HEK293T (cell line): Measurements from ENCODE around the gene PTDSS2.

Experiments
- CTCF ChIA-PET: fragments of 350-600 bp; formaldehyde crosslinking; extraction: SDS; loops from one replicate; lab custom pipeline; 2021; ENCODE audit warnings: antibody characterized with exemption, inconsistent platforms; lab: Yijun Ruan, JAX
- POLR2A ChIA-PET: fragments of 350-600 bp; formaldehyde crosslinking; extraction: SDS; loops from one replicate; lab custom pipeline; 2020; ENCODE audit warnings: antibody characterized with exemption, inconsistent platforms; lab: Yijun Ruan, JAX
- DNase-seq: peaks from one replicate; pipeline ENCODE4 v3.0.0; 2012; ENCODE audit warnings: mixed read lengths; ENCODE audit errors: extremely low spot score
- ARNT ChIP-seq: fragments of 450-650 bp; IDR thresholded peaks from 2 replicates; pipeline ENCODE4 v1.6.1; 2017; ENCODE audit warnings: mild to moderate bottlenecking
- BHLHE40 ChIP-seq: fragments of 450-650 bp; IDR thresholded peaks from 2 replicates; pipeline ENCODE4 v1.6.1; 2016; ENCODE audit warnings: mild to moderate bottlenecking, moderate library complexity, borderline replicate concordance
- CTBP1 ChIP-seq: fragments of 450-650 bp; IDR thresholded peaks from 2 replicates; pipeline ENCODE4 v1.6.1; 2016; ENCODE audit warnings: borderline replicate concordance
- ELF4 ChIP-seq: fragments of 450-650 bp; IDR thresholded peaks from 2 replicates; pipeline ENCODE4 v1.6.1; 2017; ENCODE audit warnings: antibody characterized with exemption
- FOXA1 ChIP-seq: fragments of 450-650 bp; IDR thresholded peaks from 2 replicates; pipeline ENCODE4 v1.6.1; 2016; ENCODE audit warnings: mild to moderate bottlenecking
- FOXK2 ChIP-seq: fragments of 450-650 bp; IDR thresholded peaks from 2 replicates; pipeline ENCODE4 v1.6.1; 2016; ENCODE audit warnings: mild to moderate bottlenecking
- FOXM1 ChIP-seq: fragments of 450-650 bp; IDR thresholded peaks from 2 replicates; pipeline ENCODE4 v1.6.1; 2017; ENCODE audit warnings: mild to moderate bottlenecking, borderline replicate concordance
- HDGF ChIP-seq: fragments of 450-650 bp; IDR thresholded peaks from 2 replicates; pipeline ENCODE4 v1.6.1; 2017; ENCODE audit warnings: antibody characterized with exemption, borderline replicate concordance
- L3MBTL2 ChIP-seq: fragments of 450-650 bp; conservative IDR thresholded peaks from 2 replicates; pipeline ENCODE4 v1.6.1; 2016; ENCODE audit warnings: mild to moderate bottlenecking
- LEF1 ChIP-seq: fragments of 450-650 bp; IDR thresholded peaks from 2 replicates; pipeline ENCODE4 v1.6.1; 2017; ENCODE audit warnings: mild to moderate bottlenecking, borderline replicate concordance
- NFRKB ChIP-seq: fragments of 450-650 bp; IDR thresholded peaks from 2 replicates; pipeline ENCODE4 v1.6.1; 2016; ENCODE audit warnings: mild to moderate bottlenecking, moderate library complexity
- PKNOX1 ChIP-seq: fragments of 450-650 bp; IDR thresholded peaks from 2 replicates; pipeline ENCODE4 v1.6.1; 2016
- SP1 ChIP-seq: fragments of 450-650 bp; IDR thresholded peaks from 2 replicates; pipeline ENCODE4 v1.6.1; 2017
- SUZ12 ChIP-seq: fragments of 450-650 bp; IDR thresholded peaks from 2 replicates; pipeline ENCODE4 v1.6.1; 2016; ENCODE audit warnings: mild to moderate bottlenecking
- TARDBP ChIP-seq: fragments of 450-650 bp; IDR thresholded peaks from 2 replicates; pipeline ENCODE4 v1.6.1; 2016
- ZNF384 ChIP-seq: fragments of 450-650 bp; IDR thresholded peaks from 2 replicates; pipeline ENCODE4 v1.6.1; 2016

The PTDSS2 gene

GRCh38 chr11:488992-489391 lies 38.9 kb downstream of the PTDSS2 start:
- DNase-seq: no peak
- POLR2A ChIA-PET: interaction anchor here (1.2 kb wide), 1 partner anchor 18 kb away, joined by 3 read pairs; the partner anchor contains the start of gene RNH1
- no peak for TF ChIP-seq SP1
- no peak for TF ChIP-seq CTBP1
- no peak for TF ChIP-seq TARDBP
- TF ChIP-seq LEF1: no peak
- CTCF ChIA-PET: no interaction called here

- CTCF ChIA-PET: no interaction called here
- TF ChIP-seq LEF1 (no peak), HDGF (no peak), PKNOX1 (no peak), FOXA1 (no peak), ZNF384 (no peak), FOXK2 (no peak), SUZ12 (no peak), FOXM1 (no peak), BHLHE40 (no peak), ARNT (no peak), SP1 (no peak), CTBP1 (no peak)
- no peak for DNase-seq
- POLR2A ChIA-PET: interaction anchor here (1.2 kb wide), 1 partner anchor 17 kb away, joined by 3 read pairs; the partner anchor contains the start of gene RNH1
Measured at GRCh38 chr11:489610-490185, 39.6 kb downstream of the PTDSS2 start.

GRCh38 chr11:490186-490929 lies 40.3 kb downstream of the PTDSS2 start:
- no peak for DNase-seq
- ChIA-PET CTCF (no interaction called here), POLR2A (no interaction called here)
- no peak for TF ChIP-seq LEF1
- no peak for TF ChIP-seq CTBP1
- no peak for TF ChIP-seq SUZ12
- TF ChIP-seq ZNF384: no peak
- no peak for TF ChIP-seq TARDBP
- TF ChIP-seq FOXA1: no peak
- TF ChIP-seq SP1: no peak
- no peak for TF ChIP-seq ARNT
- TF ChIP-seq BHLHE40: no peak
- TF ChIP-seq L3MBTL2: no peak
- TF ChIP-seq HDGF: no peak
- TF ChIP-seq FOXM1: no peak
- no peak for TF ChIP-seq PKNOX1
- TF ChIP-seq FOXK2: no peak
- no peak for TF ChIP-seq NFRKB

- no peak for DNase-seq
- POLR2A ChIA-PET: interaction anchor here (0.6 kb wide), 1 partner anchor 277 kb away, joined by 3 read pairs; no protein-coding TSS in a partner anchor
- CTCF ChIA-PET: no interaction called here
- TF ChIP-seq SUZ12: no peak
- TF ChIP-seq L3MBTL2: no peak
- no peak for TF ChIP-seq SP1
- no peak for TF ChIP-seq TARDBP
- TF ChIP-seq FOXK2: no peak
- no peak for TF ChIP-seq BHLHE40
- no peak for TF ChIP-seq LEF1
Measured at GRCh38 chr11:490930-491260, 40.8 kb downstream of the PTDSS2 start.

- ChIA-PET CTCF (no interaction called here), POLR2A (interaction anchor here (0.6 kb wide), 1 partner anchor 277 kb away, joined by 3 read pairs; no protein-coding TSS in a partner anchor)
- TF ChIP-seq L3MBTL2 (no peak), HDGF (no peak), TARDBP (no peak), ARNT (no peak), ZNF384 (no peak), FOXM1 (no peak), BHLHE40 (no peak), SUZ12 (no peak), ELF4 (no peak), FOXA1 (no peak), CTBP1 (no peak)
- no peak for DNase-seq
Measured at GRCh38 chr11:491358-491757, 41.3 kb downstream of the PTDSS2 start.

GRCh38 chr11:492427-493226 lies 42.5 kb downstream of the PTDSS2 start:
- no peak for TF ChIP-seq SP1
- no peak for TF ChIP-seq LEF1
- TF ChIP-seq ZNF384: no peak
- TF ChIP-seq FOXA1: no peak
- no peak for TF ChIP-seq FOXM1
- no peak for TF ChIP-seq SUZ12
- no peak for TF ChIP-seq HDGF
- TF ChIP-seq CTBP1: no peak
- no peak for TF ChIP-seq PKNOX1
- TF ChIP-seq TARDBP: no peak
- TF ChIP-seq FOXK2: no peak
- TF ChIP-seq NFRKB: no peak
- TF ChIP-seq ELF4: no peak
- TF ChIP-seq ARNT: no peak
- ChIA-PET POLR2A (interaction anchor here (0.7 to 2.9 kb wide), 2 partner anchors 13 to 44 kb away, joined by 3 to 12 read pairs; no protein-coding TSS in a partner anchor), CTCF (no interaction called here)
- DNase-seq: no peak
